ENCODE results near the gene KLF6.
"Not testable (repeated sequence)": the region's sequence is repeated elsewhere in the genome, so short reads cannot be mapped to it uniquely, and the experiment has no call there.

KLF6 gene

DNA sequence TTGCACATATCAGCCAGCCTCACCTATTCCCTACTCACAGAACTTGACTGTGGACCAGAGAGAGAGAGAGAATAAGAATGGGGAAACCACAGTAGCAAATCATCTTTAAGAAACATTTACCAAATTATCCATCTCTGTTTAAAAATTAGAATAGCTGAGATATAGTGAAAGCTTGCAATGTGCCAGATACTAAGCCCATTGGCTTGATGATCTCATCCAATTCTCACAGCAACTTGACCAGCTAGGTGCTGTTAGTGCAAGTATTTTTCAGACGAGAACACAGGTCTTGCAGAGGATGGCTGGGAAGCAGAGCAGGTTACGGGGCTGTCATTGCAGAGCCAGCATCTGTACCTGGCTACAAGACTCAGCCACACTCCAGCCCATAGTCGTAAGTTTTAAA is 50.9 kb downstream of the KLF6 start:
- DNase-seq (ENCODE audit: low read depth in 3 of 3, low spot score in 1 of 3), result no peak

DNA sequence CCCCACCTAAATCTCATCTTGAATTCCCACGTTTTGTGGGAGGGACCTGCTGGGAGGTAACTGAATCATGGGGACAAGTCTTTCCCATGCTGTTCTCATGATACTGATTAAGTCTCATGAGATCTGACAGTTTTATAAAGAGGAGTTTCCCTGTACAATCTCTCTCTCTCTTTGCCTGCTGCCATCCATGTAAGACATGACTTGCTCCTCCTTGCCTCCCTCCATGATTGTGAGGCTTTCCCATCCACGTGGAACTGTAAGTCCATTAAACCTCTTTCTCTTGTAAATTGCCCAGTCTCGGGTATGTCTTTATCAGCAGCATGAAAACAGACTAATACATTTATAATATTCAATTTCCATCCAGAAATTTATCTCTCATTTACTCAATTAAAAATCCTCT is 52.8 kb downstream of the KLF6 start:
- not testable (repeated sequence) for DNase-seq (ENCODE audit: low read depth in 3 of 3, low spot score in 1 of 3)

DNA sequence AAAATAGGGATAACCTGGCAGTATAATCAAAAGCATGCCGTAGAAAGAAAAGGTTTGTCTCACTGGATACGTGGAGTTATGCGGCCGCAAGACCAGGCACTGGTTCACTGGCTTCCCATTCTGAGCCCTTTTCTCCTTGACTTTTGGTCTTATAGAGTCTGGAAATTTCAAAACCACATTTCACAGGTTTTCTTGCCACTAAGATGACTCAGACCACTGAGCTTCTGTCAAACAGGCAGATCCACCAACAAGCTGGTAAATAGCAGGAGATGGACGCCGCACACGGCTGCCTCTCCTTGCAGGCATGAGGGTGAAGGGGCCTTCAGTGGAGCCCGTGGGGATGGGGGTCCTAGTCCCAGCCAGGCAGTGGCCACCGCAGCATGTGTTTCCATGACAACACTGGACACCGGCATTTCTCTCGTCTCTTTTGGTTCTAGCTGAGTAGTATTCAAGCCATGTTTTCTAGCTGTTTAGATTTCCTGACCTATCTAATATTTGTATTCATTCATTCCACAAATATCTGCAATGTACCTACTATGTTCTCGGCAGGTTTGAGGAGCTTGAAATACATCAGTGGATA is 55.5 kb downstream of the KLF6 start:
- no peak for DNase-seq (ENCODE audit: low read depth in 3 of 3, low spot score in 1 of 3)

DNA sequence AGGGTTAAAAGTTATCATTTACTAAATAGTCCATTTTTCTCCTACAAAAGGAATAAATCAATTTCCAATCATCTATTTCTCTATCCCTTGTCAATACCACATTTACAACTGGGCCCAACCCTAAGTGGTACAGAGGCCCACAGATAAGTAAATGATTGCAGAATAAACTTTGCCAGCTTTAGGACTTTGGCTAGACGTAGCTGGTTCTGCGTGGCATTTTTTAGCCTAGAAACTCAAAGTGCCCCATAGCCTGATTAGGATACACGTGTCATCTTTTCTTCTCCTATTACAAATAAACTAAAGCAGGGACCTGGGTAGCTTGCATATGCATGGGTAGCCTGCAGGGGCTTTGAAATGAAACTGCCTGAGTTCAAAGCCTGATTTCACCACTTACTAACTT is 56.4 kb downstream of the KLF6 start:
- DNase-seq (ENCODE audit: low read depth in 3 of 3, low spot score in 1 of 3), result no peak

DNA sequence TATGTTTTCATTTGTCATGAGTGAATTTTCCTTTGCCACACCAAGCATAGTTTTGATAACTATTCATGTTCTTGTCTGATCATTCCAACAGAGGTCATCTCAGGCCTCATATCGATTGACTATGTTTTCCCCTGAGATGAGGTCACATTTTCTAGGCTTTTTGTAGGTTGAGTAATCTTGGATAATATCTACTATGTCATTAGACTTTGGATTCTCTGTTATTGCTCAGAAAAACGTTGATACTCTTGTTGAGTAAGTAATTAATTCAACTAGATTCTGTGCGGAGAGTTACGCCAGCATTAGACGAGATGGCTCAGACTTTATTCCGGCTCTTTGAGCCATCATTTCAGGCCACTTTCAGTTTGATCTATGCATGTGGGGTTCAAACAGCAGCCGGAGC is 57.7 kb downstream of the KLF6 start:
- no peak for DNase-seq (ENCODE audit: low read depth in 3 of 3, low spot score in 1 of 3)

All from stimulated activated CD4-positive, alpha-beta T cell treated with anti-CD3 and anti-CD28 coated beads, TNF-alpha, amount 100 ng/mL, for 1 hour (primary cell).